LHCN-M2 (cell line): ENCODE data around the gene IMMP2L. TPM values are rescaled to one million over a fixed set of nuclear protein-coding genes. Genes with fewer than 3 reads are reported as not detected.

Source experiments
- DNase-seq: peaks from one replicate; pipeline ENCODE4 v3.0.0-alpha.2; 2012; ENCODE audit warnings: low read depth
- total RNA-seq: library from RNA; depleted of rRNA; stranded (reverse); fragments of >200 nt; gene quantifications from 2 replicates; pipeline ENCODE4 v1.2.3, GENCODE V29; 2014

The IMMP2L gene
- total RNA-seq, 1 experiment from 2014 or later, result 6.4 TPM

- no peak for DNase-seq
Measured at GRCh38 chr7:110875346-110875745, 686.9 kb downstream of the IMMP2L start.

GRCh38 chr7:110871856-110872255 is 690.4 kb downstream of the IMMP2L start:
- no peak for DNase-seq

- DNase-seq, result no peak
Measured at GRCh38 chr7:110870926-110871325, 691.4 kb downstream of the IMMP2L start.

GRCh38 chr7:110868458-110868857 is 693.8 kb downstream of the IMMP2L start:
- DNase-seq, result no peak

GRCh38 chr7:110867771-110868170 is 694.5 kb downstream of the IMMP2L start:
- no peak for DNase-seq

GRCh38 chr7:110863258-110863657 is 699.0 kb downstream of the IMMP2L start:
- no peak for DNase-seq

GRCh38 chr7:110861163-110861562 is 701.1 kb downstream of the IMMP2L start:
- DNase-seq, result no peak

GRCh38 chr7:110857106-110857505 is 705.2 kb downstream of the IMMP2L start:
- DNase-seq, result no peak

- peak; percentile 10 for DNase-seq
Measured at GRCh38 chr7:110856704-110857103, 705.6 kb downstream of the IMMP2L start.

- DNase-seq, result no peak
Measured at GRCh38 chr7:110854651-110855050, 707.6 kb downstream of the IMMP2L start.

- DNase-seq, result no peak
Measured at GRCh38 chr7:110854166-110854565, 708.1 kb downstream of the IMMP2L start.

GRCh38 chr7:110853263-110853662 is 709.0 kb downstream of the IMMP2L start:
- DNase-seq, result no peak

GRCh38 chr7:110852156-110852940 is 709.9 kb downstream of the IMMP2L start:
- no peak for DNase-seq

- no peak for DNase-seq
Measured at GRCh38 chr7:110850224-110850623, 712.1 kb downstream of the IMMP2L start.

GRCh38 chr7:110842796-110843195 is 719.5 kb downstream of the IMMP2L start:
- no peak for DNase-seq

- DNase-seq, result no peak
Measured at GRCh38 chr7:110841840-110842545, 720.3 kb downstream of the IMMP2L start.

GRCh38 chr7:110839866-110840265 is 722.4 kb downstream of the IMMP2L start:
- peak; percentile 40 for DNase-seq

- no peak for DNase-seq
Measured at GRCh38 chr7:110835849-110836248, 726.4 kb downstream of the IMMP2L start.

GRCh38 chr7:110835218-110835617 is 727.1 kb downstream of the IMMP2L start:
- DNase-seq, result no peak

GRCh38 chr7:110831419-110831818 is 730.9 kb downstream of the IMMP2L start:
- no peak for DNase-seq

- no peak for DNase-seq
Measured at GRCh38 chr7:110830778-110831177, 731.5 kb downstream of the IMMP2L start.

- DNase-seq, result no peak
Measured at GRCh38 chr7:110827936-110828335, 734.4 kb downstream of the IMMP2L start.

- no peak for DNase-seq
Measured at GRCh38 chr7:110827287-110827855, 734.9 kb downstream of the IMMP2L start.
